GM12878 (cell line): ENCODE results near the gene TASL. TPM values are rescaled to one million over a fixed set of nuclear protein-coding genes. Genes with fewer than 3 reads are reported as not detected.

ENCODE experiments used
- CEBPZ ChIP-seq: fragments of 150-350 bp; IDR thresholded peaks from 2 replicates; pipeline ENCODE4 v1.6.1; 2016; ENCODE audit warnings: low read depth, low read length
- CHD2 ChIP-seq: IDR thresholded peaks from 2 replicates; pipeline ENCODE4 v1.6.1; 2011; ENCODE audit warnings: low read depth, low read length, improper control_type of control experiment, borderline replicate concordance
- CHD4 ChIP-seq: fragments of 200-600 bp; sonication (generic); IDR thresholded peaks from 2 replicates; pipeline ENCODE4 v1.6.1; 2016; ENCODE audit warnings: mild to moderate bottlenecking
- EGR1 ChIP-seq, 2 experiments: IDR thresholded peaks; 1 replicate in 1 of 2; 2 replicates in 1 of 2; pipeline ENCODE4 v1.6.1; 2011 to 2012; ENCODE audit warnings: low read depth in 2 of 2, low read length in 2 of 2, borderline replicate concordance in 1 of 2, mild to moderate bottlenecking in 1 of 2, moderate library complexity in 1 of 2
- HDAC2 ChIP-seq: fragments of 200-600 bp; sonication (generic); IDR thresholded peaks from 2 replicates; pipeline ENCODE4 v1.6.1; 2017
- MTA3 ChIP-seq: IDR thresholded peaks from 2 replicates; pipeline ENCODE4 v1.6.1; 2012; ENCODE audit warnings: low read length, inconsistent platforms, borderline replicate concordance
- NBN ChIP-seq: fragments of 450-650 bp; IDR thresholded peaks from 2 replicates; pipeline ENCODE4 v1.6.1; 2016
- NR2C2 ChIP-seq: IDR thresholded peaks from 2 replicates; pipeline ENCODE4 v1.6.1; 2011; ENCODE audit warnings: borderline replicate concordance, low read depth; ENCODE audit not compliant: control insufficient read depth, insufficient read length
- NR2F1 ChIP-seq: fragments of 450-650 bp; conservative IDR thresholded peaks from 2 replicates; pipeline ENCODE4 v1.6.1; 2017; ENCODE audit warnings: mild to moderate bottlenecking
- PAX5 ChIP-seq: IDR thresholded peaks from 2 replicates; pipeline ENCODE4 v1.6.1; 2011; ENCODE audit warnings: low read depth, low read length, borderline replicate concordance
- RELA ChIP-seq: fragments of 450-650 bp; IDR thresholded peaks from 2 replicates; pipeline ENCODE4 v1.8.0; 2014; ENCODE audit warnings: borderline replicate concordance; ENCODE audit not compliant: partially characterized antibody
- RELB ChIP-seq: fragments of 450-650 bp; IDR thresholded peaks from 2 replicates; pipeline ENCODE4 v1.6.1; 2017; ENCODE audit warnings: low read depth, mild to moderate bottlenecking, moderate library complexity
- SP1 ChIP-seq: IDR thresholded peaks from one replicate; pipeline ENCODE4 v1.6.1; 2011; ENCODE audit warnings: low read depth, low read length
- SPI1 ChIP-seq: IDR thresholded peaks from 2 replicates; pipeline ENCODE4 v1.6.1; 2011; ENCODE audit warnings: low read depth, mild to moderate bottlenecking, low read length, moderate library complexity, borderline replicate concordance; ENCODE audit not compliant: insufficient read depth
- ZZZ3 ChIP-seq: IDR thresholded peaks from 2 replicates; pipeline ENCODE4 v1.6.1; 2011; ENCODE audit warnings: low read depth; ENCODE audit not compliant: control insufficient read depth, insufficient read length
- polyA plus RNA-seq, 11 experiments: library from polyadenylated mRNA; depleted of rRNA in 4 of 11; unstranded in 6 of 11; stranded (reverse) in 5 of 11; fragments of >200 nt; fragmentation: Nextera tagmentation in 4 of 11; fragmentation: Illumina TruSeq in 1 of 11; extraction: Ambion mirVana in 4 of 11; extraction: Trizol in 1 of 11; gene quantifications; 1 replicate in 1 of 11; 2 replicates in 10 of 11; pipeline versions ENCODE4 v1.2.1 to v1.2.3, GENCODE V29; 2011 to 2016; ENCODE audit warnings: inconsistent platforms in 2 of 11, missing spikeins in 2 of 11, low read depth in 1 of 11
- total RNA-seq, 4 experiments: library from RNA; depleted of rRNA in 3 of 4; stranded (reverse); fragments of >200 nt in 3 of 4; fragmentation: Illumina TruSeq in 1 of 4; extraction: Trizol in 1 of 4; gene quantifications; 2 replicates each; pipeline versions ENCODE4 v1.2.1 to v1.2.3, GENCODE V29; 2013 to 2021
- TF ChIP-seq, protein P1 (sequence below): fragments of 450-650 bp; formaldehyde crosslinking; IDR thresholded peaks from 2 replicates; pipeline ENCODE4 v1.5.0; 2022; ENCODE audit warnings: mild to moderate bottlenecking, missing genetic modification characterization
- TF ChIP-seq, protein P2 (sequence below): IDR thresholded peaks from 2 replicates; pipeline ENCODE4 v1.6.1; 2011; ENCODE audit warnings: borderline replicate concordance, low read depth, mild to moderate bottlenecking, moderate library complexity, low read length; ENCODE audit not compliant: insufficient read depth, poor library complexity, severe bottlenecking

Gene TASL
- total and polyA plus RNA-seq, 10 of the 15 experiments (the other 5 are each of a cell fraction or from before 2014, with no cell fraction given), result 12.4 to 107 (median 18.3) TPM

DNA sequence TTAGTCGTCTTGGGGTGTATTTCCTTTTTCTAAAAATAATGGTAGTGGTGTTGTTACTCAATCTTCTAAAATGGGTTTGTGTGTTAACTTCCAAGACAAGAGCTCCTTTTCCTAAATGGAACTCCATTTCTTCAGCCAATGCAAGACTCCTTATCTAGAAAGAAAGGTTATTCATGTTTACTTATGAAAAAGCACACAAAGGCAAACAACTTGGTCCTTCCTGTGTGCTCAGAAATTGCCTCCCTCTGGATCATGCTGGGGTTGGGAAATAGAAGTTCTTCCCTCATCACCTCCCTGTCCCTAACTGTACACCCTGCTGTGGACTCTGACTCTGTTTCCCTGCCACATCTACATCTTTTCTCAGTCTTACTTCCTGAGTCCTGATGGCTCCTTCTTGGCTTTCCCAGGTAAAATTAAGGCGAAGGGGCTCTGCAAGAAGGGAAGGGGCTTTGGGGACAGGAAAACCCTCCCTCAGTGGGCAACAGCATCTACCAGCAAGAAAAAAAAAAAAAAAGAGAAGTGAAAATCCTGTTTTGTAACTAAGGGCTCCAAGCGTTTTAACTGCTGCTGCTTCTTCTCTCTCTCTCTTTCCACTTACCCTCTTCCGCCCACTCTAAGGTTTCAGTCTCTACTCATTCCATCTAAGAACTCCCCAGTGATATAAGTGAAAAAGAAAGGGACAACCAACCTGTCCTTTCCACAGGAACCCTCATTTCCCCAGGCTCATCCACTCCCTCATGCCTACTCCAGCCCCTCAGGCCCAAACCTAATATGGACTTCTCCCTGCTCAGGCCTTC lies 19.8 kb upstream of the TASL start (continued):
- TF ChIP-seq, protein P1, sequence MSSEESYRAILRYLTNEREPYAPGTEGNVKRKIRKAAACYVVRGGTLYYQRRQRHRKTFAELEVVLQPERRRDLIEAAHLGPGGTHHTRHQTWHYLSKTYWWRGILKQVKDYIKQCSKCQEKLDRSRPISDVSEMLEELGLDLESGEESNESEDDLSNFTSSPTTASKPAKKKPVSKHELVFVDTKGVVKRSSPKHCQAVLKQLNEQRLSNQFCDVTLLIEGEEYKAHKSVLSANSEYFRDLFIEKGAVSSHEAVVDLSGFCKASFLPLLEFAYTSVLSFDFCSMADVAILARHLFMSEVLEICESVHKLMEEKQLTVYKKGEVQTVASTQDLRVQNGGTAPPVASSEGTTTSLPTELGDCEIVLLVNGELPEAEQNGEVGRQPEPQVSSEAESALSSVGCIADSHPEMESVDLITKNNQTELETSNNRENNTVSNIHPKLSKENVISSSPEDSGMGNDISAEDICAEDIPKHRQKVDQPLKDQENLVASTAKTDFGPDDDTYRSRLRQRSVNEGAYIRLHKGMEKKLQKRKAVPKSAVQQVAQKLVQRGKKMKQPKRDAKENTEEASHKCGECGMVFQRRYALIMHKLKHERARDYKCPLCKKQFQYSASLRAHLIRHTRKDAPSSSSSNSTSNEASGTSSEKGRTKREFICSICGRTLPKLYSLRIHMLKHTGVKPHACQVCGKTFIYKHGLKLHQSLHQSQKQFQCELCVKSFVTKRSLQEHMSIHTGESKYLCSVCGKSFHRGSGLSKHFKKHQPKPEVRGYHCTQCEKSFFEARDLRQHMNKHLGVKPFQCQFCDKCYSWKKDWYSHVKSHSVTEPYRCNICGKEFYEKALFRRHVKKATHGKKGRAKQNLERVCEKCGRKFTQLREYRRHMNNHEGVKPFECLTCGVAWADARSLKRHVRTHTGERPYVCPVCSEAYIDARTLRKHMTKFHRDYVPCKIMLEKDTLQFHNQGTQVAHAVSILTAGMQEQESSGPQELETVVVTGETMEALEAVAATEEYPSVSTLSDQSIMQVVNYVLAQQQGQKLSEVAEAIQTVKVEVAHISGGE, result 0 out of 2 replicates have a peak, but pooled peaks have one; percentile 51
- TF ChIP-seq MTA3 (peak; percentile 88; the same call in 1 of the 2 replicates), NR2F1 (no peak), CHD2 (peak; percentile 32; the same call in 1 of the 2 replicates), HDAC2 (no peak), NR2C2 (no peak), CHD4 (no peak), RELA (no peak), RELB (peak; percentile 96), ZZZ3 (no peak), SP1 (no peak), NBN (peak; percentile 90), CEBPZ (no peak), EGR1 (IDR thresholded peaks at IDR 0.05; ENCODE audit: borderline replicate concordance in 1 of 2, low read depth in 2 of 2, low read length in 2 of 2) (peak in 1 of 2 experiments; percentile 77; a peak in 1 of 3 replicates), PAX5 (peak; percentile 57; the same call in 1 of the 2 replicates), SPI1 (peak; percentile 96)
- TF ChIP-seq, protein P2, sequence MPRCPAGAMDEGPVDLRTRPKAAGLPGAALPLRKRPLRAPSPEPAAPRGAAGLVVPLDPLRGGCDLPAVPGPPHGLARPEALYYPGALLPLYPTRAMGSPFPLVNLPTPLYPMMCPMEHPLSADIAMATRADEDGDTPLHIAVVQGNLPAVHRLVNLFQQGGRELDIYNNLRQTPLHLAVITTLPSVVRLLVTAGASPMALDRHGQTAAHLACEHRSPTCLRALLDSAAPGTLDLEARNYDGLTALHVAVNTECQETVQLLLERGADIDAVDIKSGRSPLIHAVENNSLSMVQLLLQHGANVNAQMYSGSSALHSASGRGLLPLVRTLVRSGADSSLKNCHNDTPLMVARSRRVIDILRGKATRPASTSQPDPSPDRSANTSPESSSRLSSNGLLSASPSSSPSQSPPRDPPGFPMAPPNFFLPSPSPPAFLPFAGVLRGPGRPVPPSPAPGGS, result peak; percentile 56
